ENCODE data around the gene DNER. TPM values are rescaled to one million over a fixed set of nuclear protein-coding genes. Genes with fewer than 3 reads are reported as not detected.

The DNER gene
- total RNA-seq, 4 donors from 2014 or later: 0.41 to 2.6 (median 1.2) TPM

DNA sequence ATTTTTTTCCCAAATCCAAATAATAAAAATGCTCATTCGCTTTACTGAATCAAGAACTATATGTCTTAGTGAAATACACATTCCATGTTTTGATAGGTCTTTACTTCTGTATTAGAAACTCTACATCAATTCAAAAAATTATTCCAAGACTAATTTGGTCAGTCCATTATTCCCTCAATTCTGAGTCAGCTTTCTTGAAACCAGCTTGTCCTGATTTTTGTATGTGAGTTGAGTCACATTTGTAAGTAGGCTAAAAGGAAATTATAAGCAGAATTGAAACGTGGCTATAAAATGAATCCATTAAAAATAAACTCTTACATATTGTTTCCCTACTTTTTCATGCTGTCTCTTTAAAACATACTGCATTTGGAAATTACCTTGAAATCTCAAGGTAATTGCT is 113.0 kb downstream of the DNER start:
- intact Hi-C loops (cut with DNase I; ENCODE audit: low total_unique reads) (no loop called here), in situ Hi-C loops (cut with MboI; ENCODE audit: low sequenced_read_pairs in 4 of 4) (no loop called here)
- no peaks in the 10 kb centered on the region for H3K36me3 ChIP-seq
- TF ChIP-seq POLR2A (IDR thresholded peaks at IDR 0.05): no peak
- TF ChIP-seq, protein P1, sequence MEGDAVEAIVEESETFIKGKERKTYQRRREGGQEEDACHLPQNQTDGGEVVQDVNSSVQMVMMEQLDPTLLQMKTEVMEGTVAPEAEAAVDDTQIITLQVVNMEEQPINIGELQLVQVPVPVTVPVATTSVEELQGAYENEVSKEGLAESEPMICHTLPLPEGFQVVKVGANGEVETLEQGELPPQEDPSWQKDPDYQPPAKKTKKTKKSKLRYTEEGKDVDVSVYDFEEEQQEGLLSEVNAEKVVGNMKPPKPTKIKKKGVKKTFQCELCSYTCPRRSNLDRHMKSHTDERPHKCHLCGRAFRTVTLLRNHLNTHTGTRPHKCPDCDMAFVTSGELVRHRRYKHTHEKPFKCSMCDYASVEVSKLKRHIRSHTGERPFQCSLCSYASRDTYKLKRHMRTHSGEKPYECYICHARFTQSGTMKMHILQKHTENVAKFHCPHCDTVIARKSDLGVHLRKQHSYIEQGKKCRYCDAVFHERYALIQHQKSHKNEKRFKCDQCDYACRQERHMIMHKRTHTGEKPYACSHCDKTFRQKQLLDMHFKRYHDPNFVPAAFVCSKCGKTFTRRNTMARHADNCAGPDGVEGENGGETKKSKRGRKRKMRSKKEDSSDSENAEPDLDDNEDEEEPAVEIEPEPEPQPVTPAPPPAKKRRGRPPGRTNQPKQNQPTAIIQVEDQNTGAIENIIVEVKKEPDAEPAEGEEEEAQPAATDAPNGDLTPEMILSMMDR (IDR thresholded peaks at IDR 0.05 in 4 of 5, conservative IDR thresholded peaks at IDR 0.05 in 1 of 5): no peak
- no peak for DNase-seq
- H3K9me3 ChIP-seq: no peaks in the 10 kb centered on the region
- no peaks in the 10 kb centered on the region for H3K27me3 ChIP-seq
- H3K27ac ChIP-seq: no peak overlapping the region
- no peak for ATAC-seq
- no peak overlapping the region for H3K4me3 ChIP-seq
- no peaks in the 10 kb centered on the region for H3K4me1 ChIP-seq

DNA sequence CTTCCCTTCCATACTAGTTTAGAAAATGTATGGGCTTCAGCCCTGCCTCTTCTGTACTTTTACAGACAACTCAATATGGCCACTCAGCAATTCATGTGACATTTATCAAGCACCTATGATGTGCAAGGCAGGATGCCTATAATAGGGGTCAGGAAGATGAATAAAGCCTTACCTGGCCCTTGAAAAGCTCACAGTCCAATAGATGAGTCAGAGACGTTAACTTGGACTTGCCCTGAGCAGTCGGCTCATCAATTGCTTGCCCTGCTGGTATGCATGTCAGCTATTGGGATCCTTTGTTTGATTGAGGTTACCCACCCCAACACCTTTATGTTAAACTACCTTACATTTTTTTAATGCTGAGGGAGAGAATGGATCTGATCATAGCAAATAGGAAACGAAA is 116.1 kb downstream of the DNER start:
- intact Hi-C loops (cut with DNase I; ENCODE audit: low total_unique reads): no loop called here
- no peaks in the 10 kb centered on the region for H3K9me3 ChIP-seq
- H3K4me1 ChIP-seq: no peaks in the 10 kb centered on the region

DNA sequence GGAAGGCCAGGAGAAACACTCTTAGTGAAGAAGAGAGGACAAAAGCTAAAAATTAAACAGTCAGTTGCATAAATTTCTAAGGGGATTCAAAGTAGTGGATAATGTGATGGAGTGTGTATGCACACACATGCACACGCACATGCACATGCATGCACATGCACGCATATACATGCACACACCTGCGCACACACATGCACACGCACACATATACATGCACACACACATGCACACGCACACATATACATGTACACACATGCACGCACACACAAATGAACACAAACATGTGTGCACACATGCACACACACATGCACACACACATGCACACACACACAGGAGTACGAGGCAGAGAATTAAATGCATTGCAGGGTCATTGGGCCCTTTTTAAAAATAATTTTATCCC is 117.6 kb downstream of the DNER start:
- Histone ChIP-seq H3K27ac (no peak overlapping the region), H3K27me3 (no peaks in the 10 kb centered on the region), H3K4me3 (no peak overlapping the region), H3K9me3 (no peaks in the 10 kb centered on the region), H3K4me1 (no peaks in the 10 kb centered on the region), H3K36me3 (no peaks in the 10 kb centered on the region)
- TF ChIP-seq, protein P1 (IDR thresholded peaks at IDR 0.05 in 4 of 5, conservative IDR thresholded peaks at IDR 0.05 in 1 of 5): no peak
- TF ChIP-seq POLR2A (IDR thresholded peaks at IDR 0.05): no peak
- intact Hi-C loops (cut with DNase I; ENCODE audit: low total_unique reads): no loop called here
- DNase-seq: no peak
- ATAC-seq: no peak
- in situ Hi-C loops (cut with MboI; ENCODE audit: low sequenced_read_pairs in 4 of 4): loop anchor here in 2 of 4 donors (25.0 kb wide), 2 partner anchors 459 to 909 kb away; no protein-coding TSS in a partner anchor

More for the DNA sequence above, 116.1 kb downstream of the DNER start:
- no peak overlapping the region for H3K4me3 ChIP-seq
- no peak for TF ChIP-seq POLR2A (IDR thresholded peaks at IDR 0.05)
- TF ChIP-seq, protein P1 (IDR thresholded peaks at IDR 0.05 in 4 of 5, conservative IDR thresholded peaks at IDR 0.05 in 1 of 5): no peak
- in situ Hi-C loops (cut with MboI; ENCODE audit: low sequenced_read_pairs in 4 of 4): loop anchor here in 2 of 4 donors (25.0 kb wide), 2 partner anchors 461 to 911 kb away; no protein-coding TSS in a partner anchor
- ATAC-seq: no peak
- no peaks in the 10 kb centered on the region for H3K27me3 ChIP-seq
- no peaks in the 10 kb centered on the region for H3K36me3 ChIP-seq
- no peak for DNase-seq
- no peak overlapping the region for H3K27ac ChIP-seq

DNA sequence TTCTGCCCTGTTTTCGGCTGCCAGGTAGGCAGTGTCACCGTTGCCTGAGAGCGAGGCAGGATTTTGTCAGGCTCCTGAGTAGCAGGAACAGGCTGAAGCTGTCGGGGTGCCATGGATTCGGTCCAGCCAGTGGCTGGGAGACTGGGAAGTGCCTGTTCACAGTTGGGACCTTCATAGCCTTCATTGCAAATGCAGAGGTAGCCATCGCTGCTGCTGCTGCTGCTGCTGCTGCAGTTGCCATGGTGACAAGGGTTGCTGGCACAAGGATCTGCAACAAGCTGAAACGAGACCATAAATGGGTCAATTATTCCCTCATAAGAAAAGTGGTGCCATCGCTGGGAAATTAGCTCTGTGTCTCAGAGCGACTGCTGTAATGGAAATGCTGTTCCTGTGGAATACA is 122.7 kb downstream of the DNER start:
- Histone ChIP-seq H3K27me3 (no peaks in the 10 kb centered on the region), H3K4me1 (no peaks in the 10 kb centered on the region), H3K36me3 (no peaks in the 10 kb centered on the region), H3K27ac (no peak overlapping the region), H3K4me3 (no peak overlapping the region), H3K9me3 (no peaks in the 10 kb centered on the region)
- ATAC-seq: no peak
- DNase-seq: no peak
- no peak for TF ChIP-seq POLR2A (IDR thresholded peaks at IDR 0.05)
- TF ChIP-seq, protein P1 (IDR thresholded peaks at IDR 0.05 in 4 of 5, conservative IDR thresholded peaks at IDR 0.05 in 1 of 5): no peak
- in situ Hi-C loops (cut with MboI; ENCODE audit: low sequenced_read_pairs in 4 of 4) (loop anchor here in 2 of 4 donors (25.0 kb wide), 2 partner anchors 454 to 904 kb away; no protein-coding TSS in a partner anchor), intact Hi-C loops (cut with DNase I; ENCODE audit: low total_unique reads) (no loop called here)

Data from gastrocnemius medialis (tissue), 4 donors.